T-cell (primary cell): Measurements from ENCODE around the gene PPARGC1A. TPM values are rescaled to one million over a fixed set of nuclear protein-coding genes. Genes with fewer than 3 reads are reported as not detected.

Experiments
- ATAC-seq, 4 experiments: fragments of 200-7000 bp in 3 of 4; fragments of 150-1000 bp in 1 of 4; cut with Tn5 transposase; replicated peaks in 1 of 4; 1 replicate in 3 of 4; 2 replicates in 1 of 4; pipeline ENCODE4 v1.10.0; 2021; ENCODE audit warnings: moderate library complexity in 3 of 4, mild to moderate bottlenecking in 2 of 4, moderate number of reproducible peaks in 1 of 4
- CTCF ChIA-PET, 2 donors: fragments of 300-600 bp; sonication (Branson Sonifier 250); formaldehyde crosslinking; loops; one replicate each; lab custom pipeline; 2022; ENCODE audit warnings: antibody characterized with exemption in 2 of 2; lab: Charles Lee
- POLR2A ChIA-PET, 2 donors: fragments of 300-600 bp; sonication (Branson Sonifier 250); formaldehyde crosslinking; loops; one replicate each; lab custom pipeline; 2022; ENCODE audit warnings: antibody characterized with exemption in 2 of 2; lab: Charles Lee
- DNase-seq, 35 experiments: peaks; one replicate each; pipeline versions ENCODE4 v3.0.0 to v3.0.0-alpha.2; 2013 to 2023
- H3K27ac ChIP-seq: one replicate; pipeline ENCODE4 v1.5.1; 2013; ENCODE audit warnings: low read length
- H3K27me3 ChIP-seq, 2 experiments: replicated peaks in 1 of 2; 1 replicate in 1 of 2; 2 replicates in 1 of 2; pipeline versions ENCODE4 v1.6.1 to v1.7.0; 2013; ENCODE audit warnings: low read length in 1 of 2, mixed read lengths in 1 of 2; ENCODE audit not compliant: control insufficient read depth in 2 of 2, insufficient read depth in 2 of 2; ENCODE audit errors: extremely low read depth in 1 of 2
- H3K36me3 ChIP-seq, 2 donors: 1 replicate in 1 of 2; 2 replicates in 1 of 2; pipeline versions ENCODE4 v1.6.1 to v1.7.0; 2013; ENCODE audit warnings: low read length in 1 of 2; ENCODE audit not compliant: control insufficient read depth in 2 of 2, insufficient read depth in 1 of 2; ENCODE audit errors: extremely low read depth in 1 of 2
- H3K4me1 ChIP-seq, 2 experiments: 1 replicate in 1 of 2; 2 replicates in 1 of 2; pipeline versions ENCODE4 v1.6.1 to v1.7.0; 2013; ENCODE audit warnings: low read length in 2 of 2, mixed read lengths in 1 of 2; ENCODE audit not compliant: insufficient read depth in 2 of 2, control insufficient read depth in 1 of 2; ENCODE audit errors: extremely low read depth in 1 of 2
- H3K4me3 ChIP-seq, 2 donors: 1 replicate in 1 of 2; 2 replicates in 1 of 2; pipeline versions ENCODE4 v1.5.1 to v1.7.0; 2013; ENCODE audit warnings: mild to moderate bottlenecking in 2 of 2, low read length in 1 of 2, moderate library complexity in 1 of 2; ENCODE audit not compliant: control insufficient read depth in 1 of 2; ENCODE audit errors: extremely low read depth in 1 of 2
- H3K9me3 ChIP-seq: 2 replicates; pipeline ENCODE4 v1.7.0; 2013
- H3K27ac Mint-ChIP-seq, 2 donors: one replicate each; pipeline ENCODE4 v1.8.0; 2020 to 2021; ENCODE audit warnings: mild to moderate bottlenecking in 2 of 2, mixed read lengths in 2 of 2
- H3K27me3 Mint-ChIP-seq, 2 donors: one replicate each; pipeline ENCODE4 v1.8.0; 2021 to 2022; ENCODE audit warnings: mixed read lengths in 2 of 2
- H3K36me3 Mint-ChIP-seq: one replicate; pipeline ENCODE4 v1.8.0; 2021; ENCODE audit warnings: mixed read lengths
- H3K4me1 Mint-ChIP-seq, 3 donors: one replicate each; pipeline ENCODE4 v1.8.0; 2020 to 2022; ENCODE audit warnings: mixed read lengths in 3 of 3, mild to moderate bottlenecking in 1 of 3
- H3K4me3 Mint-ChIP-seq, 3 donors: one replicate each; pipeline ENCODE4 v1.8.0; 2020 to 2022; ENCODE audit warnings: mild to moderate bottlenecking in 3 of 3, mixed read lengths in 3 of 3, moderate library complexity in 3 of 3
- H3K9me3 Mint-ChIP-seq, 3 donors: one replicate each; pipeline ENCODE4 v1.8.0; 2020 to 2022; ENCODE audit warnings: mixed read lengths in 3 of 3
- WGBS: methylation state at CpG from one replicate; pipeline ENCODE4 v1.1.5; 2013; ENCODE audit warnings: missing lambda C conversion rate; ENCODE audit not compliant: insufficient coverage; 5-methylcytosine and 5-hydroxymethylcytosine counted together
- total RNA-seq, 35 experiments: library from RNA in 6 of 35; stranded (reverse) in 6 of 35; fragments of 120-200 nt in 1 of 35; gene quantifications; one replicate each; pipeline versions ENCODE4 v1.2.1 to v1.2.4 and lab custom pipeline; 2013 to 2026

The PPARGC1A gene
- total RNA-seq, 5 donors from 2014 or later (not counting 1 experiment from before 2014, with no cell fraction given) = not detected

GRCh38 chr4:23856630-23857029, 33.2 kb downstream of the PPARGC1A start:
- H3K27ac ChIP-seq = no peak overlapping the region
- H3K27me3 ChIP-seq = no peaks in the 10 kb centered on the region
- H3K4me3 Mint-ChIP-seq = no peak overlapping the region
- H3K4me1 Mint-ChIP-seq = no peaks in the 10 kb centered on the region
- H3K27me3 Mint-ChIP-seq = no peaks in the 10 kb centered on the region
- no peak for DNase-seq
- H3K9me3 Mint-ChIP-seq = peaks cover 0 to 13% (median 6%) of the 10 kb centered on the region in 3 donors
- no peak for ATAC-seq
- H3K4me1 ChIP-seq = no peaks in the 10 kb centered on the region
- ChIA-PET POLR2A (no interaction called here), CTCF (no interaction called here)
- H3K4me3 ChIP-seq = no peak overlapping the region
- no peaks in the 10 kb centered on the region for H3K36me3 Mint-ChIP-seq
- no peaks in the 10 kb centered on the region for H3K36me3 ChIP-seq
- WGBS = 93% methylated on average over 2 of the region's 3 CpGs
- H3K27ac Mint-ChIP-seq = no peak overlapping the region
- no peaks in the 10 kb centered on the region for H3K9me3 ChIP-seq

GRCh38 chr4:23855912-23856605, 33.8 kb downstream of the PPARGC1A start:
- WGBS = 49% methylated on average over 2 of the region's 5 CpGs
- H3K27me3 ChIP-seq = no peaks in the 10 kb centered on the region
- peaks cover 0 to 13% (median 6%) of the 10 kb centered on the region in 3 donors for H3K9me3 Mint-ChIP-seq
- H3K4me3 ChIP-seq = no peak overlapping the region
- CTCF ChIA-PET = no interaction called here
- H3K4me1 ChIP-seq = no peaks in the 10 kb centered on the region
- H3K4me3 Mint-ChIP-seq = no peak overlapping the region
- H3K9me3 ChIP-seq = no peaks in the 10 kb centered on the region
- H3K36me3 Mint-ChIP-seq = no peaks in the 10 kb centered on the region
- POLR2A ChIA-PET = interaction anchor here in 1 of 2 donors (0.5 kb wide), 1 partner anchor 540 kb away, joined by 3 read pairs; no protein-coding TSS in a partner anchor
- ATAC-seq = no peak
- H3K27ac ChIP-seq = no peak overlapping the region
- H3K4me1 Mint-ChIP-seq = no peaks in the 10 kb centered on the region
- no peak for DNase-seq
- no peaks in the 10 kb centered on the region for H3K36me3 ChIP-seq
- H3K27ac Mint-ChIP-seq = no peak overlapping the region
- no peaks in the 10 kb centered on the region for H3K27me3 Mint-ChIP-seq

- no peaks in the 10 kb centered on the region for H3K9me3 ChIP-seq
- no peaks in the 10 kb centered on the region for H3K4me1 ChIP-seq
- ATAC-seq = no peak
- CTCF ChIA-PET = no interaction called here
- Mint-ChIP-seq H3K9me3 (peaks cover 0 to 8% (median 7%) of the 10 kb centered on the region in 3 donors), H3K36me3 (no peaks in the 10 kb centered on the region), H3K4me3 (no peak overlapping the region), H3K4me1 (no peaks in the 10 kb centered on the region), H3K27ac (no peak overlapping the region), H3K27me3 (no peaks in the 10 kb centered on the region)
- H3K4me3 ChIP-seq = no peak overlapping the region
- H3K27me3 ChIP-seq = no peaks in the 10 kb centered on the region
- no CpG with 5 or more reads among the region's 4 CpGs for WGBS
- POLR2A ChIA-PET = no interaction called here
- no peak overlapping the region for H3K27ac ChIP-seq
- no peaks in the 10 kb centered on the region for H3K36me3 ChIP-seq
- DNase-seq = no peak
These were observed 35.7 kb downstream of the PPARGC1A start for GRCh38 chr4:23853986-23854660.

- no peak overlapping the region for H3K27ac ChIP-seq
- no peak overlapping the region for H3K4me3 ChIP-seq
- no peaks in the 10 kb centered on the region for H3K36me3 ChIP-seq
- H3K4me1 ChIP-seq = no peaks in the 10 kb centered on the region
- no peak for ATAC-seq
- ChIA-PET POLR2A (interaction anchor here in 1 of 2 donors (0.6 kb wide), 1 partner anchor 697 kb away, joined by 5 read pairs; no protein-coding TSS in a partner anchor), CTCF (no interaction called here)
- H3K9me3 ChIP-seq = no peaks in the 10 kb centered on the region
- no peak overlapping the region for H3K27ac Mint-ChIP-seq
- no peaks in the 10 kb centered on the region for H3K27me3 ChIP-seq
- H3K4me3 Mint-ChIP-seq = no peak overlapping the region
- no peaks in the 10 kb centered on the region for H3K36me3 Mint-ChIP-seq
- WGBS = 100% methylated on average over 1 of the region's 2 CpGs
- H3K27me3 Mint-ChIP-seq = no peaks in the 10 kb centered on the region
- peaks cover 0 to 4% (median 0%) of the 10 kb centered on the region in 3 donors for H3K9me3 Mint-ChIP-seq
- DNase-seq = no peak
- no peaks in the 10 kb centered on the region for H3K4me1 Mint-ChIP-seq
These were observed 38.4 kb downstream of the PPARGC1A start for GRCh38 chr4:23851464-23851863.

- Histone ChIP-seq H3K9me3 (no peaks in the 10 kb centered on the region), H3K27ac (no peak overlapping the region), H3K4me3 (no peak overlapping the region), H3K27me3 (no peaks in the 10 kb centered on the region), H3K36me3 (no peaks in the 10 kb centered on the region), H3K4me1 (no peaks in the 10 kb centered on the region)
- no peak overlapping the region for H3K27ac Mint-ChIP-seq
- no peak for ATAC-seq
- CTCF ChIA-PET = no interaction called here
- H3K27me3 Mint-ChIP-seq = no peaks in the 10 kb centered on the region
- peaks cover 0 to 4% (median 0%) of the 10 kb centered on the region in 3 donors for H3K9me3 Mint-ChIP-seq
- DNase-seq = no peak
- H3K4me1 Mint-ChIP-seq = no peaks in the 10 kb centered on the region
- WGBS = no CpG with 5 or more reads among the region's 2 CpGs
- no peaks in the 10 kb centered on the region for H3K36me3 Mint-ChIP-seq
- no peak overlapping the region for H3K4me3 Mint-ChIP-seq
- POLR2A ChIA-PET = no interaction called here
These were observed 42.7 kb downstream of the PPARGC1A start for GRCh38 chr4:23847158-23847557.

- H3K27ac ChIP-seq = no peak overlapping the region
- H3K36me3 Mint-ChIP-seq = no peaks in the 10 kb centered on the region
- H3K4me3 ChIP-seq = no peak overlapping the region
- H3K27me3 Mint-ChIP-seq = no peaks in the 10 kb centered on the region
- DNase-seq = no peak
- H3K36me3 ChIP-seq = no peaks in the 10 kb centered on the region
- H3K27me3 ChIP-seq = no peaks in the 10 kb centered on the region
- ChIA-PET CTCF (no interaction called here), POLR2A (no interaction called here)
- no peak overlapping the region for H3K27ac Mint-ChIP-seq
- ATAC-seq = no peak
- H3K4me1 Mint-ChIP-seq = no peaks in the 10 kb centered on the region
- peaks cover 0 to 4% (median 0%) of the 10 kb centered on the region in 3 donors for H3K9me3 Mint-ChIP-seq
- no peaks in the 10 kb centered on the region for H3K9me3 ChIP-seq
- H3K4me1 ChIP-seq = no peaks in the 10 kb centered on the region
- H3K4me3 Mint-ChIP-seq = no peak overlapping the region
- no CpG with 5 or more reads among the region's 4 CpGs for WGBS
These were observed 44.9 kb downstream of the PPARGC1A start for GRCh38 chr4:23844961-23845360.
